Activated T-cell treated with anti-CD3 and anti-CD28 coated beads for 24 hours (primary cell): ENCODE data around the gene C2CD2.
"Not testable (repeated sequence)": the region's sequence is repeated elsewhere in the genome, so short reads cannot be mapped to it uniquely, and the experiment has no call there.

Source experiments
- DNase-seq: peaks from one replicate; pipeline ENCODE4 v3.0.0-alpha.2; 2020; ENCODE audit warnings: low read depth

The C2CD2 gene

DNA sequence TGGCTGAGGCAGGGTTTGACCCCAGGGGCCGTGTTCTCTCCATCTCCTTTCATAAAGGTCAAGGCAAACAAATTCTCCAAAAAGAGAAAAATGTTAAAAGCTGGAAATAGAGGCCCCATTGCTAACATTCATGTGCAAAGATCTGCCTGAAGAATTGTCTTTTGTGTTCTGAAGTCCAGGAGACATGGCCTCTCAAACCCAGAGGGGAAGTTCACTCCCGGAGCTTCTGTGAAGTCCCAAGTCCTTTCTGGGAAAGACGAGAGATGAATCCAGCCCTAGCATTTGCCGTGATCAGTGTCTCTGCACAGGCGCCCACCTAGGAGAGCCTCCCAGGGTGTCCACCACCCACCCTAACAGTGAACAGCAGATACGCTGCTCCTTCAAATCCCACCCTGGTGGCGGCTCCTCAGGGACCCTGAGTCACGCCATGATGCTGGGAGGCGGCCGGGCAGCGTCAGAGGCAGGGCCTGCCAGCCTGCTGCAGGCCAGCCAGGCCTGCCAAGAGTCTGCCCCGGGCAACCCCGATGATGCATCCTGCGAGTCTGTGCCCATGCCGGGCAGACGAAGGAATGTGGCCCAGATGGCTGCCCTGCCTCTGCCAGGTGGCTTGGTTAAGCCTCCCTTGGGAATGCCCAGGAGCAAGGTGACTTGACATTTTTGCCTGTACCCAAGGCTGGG is 5.2 kb upstream of the C2CD2 start:
- DNase-seq, result no peak

DNA sequence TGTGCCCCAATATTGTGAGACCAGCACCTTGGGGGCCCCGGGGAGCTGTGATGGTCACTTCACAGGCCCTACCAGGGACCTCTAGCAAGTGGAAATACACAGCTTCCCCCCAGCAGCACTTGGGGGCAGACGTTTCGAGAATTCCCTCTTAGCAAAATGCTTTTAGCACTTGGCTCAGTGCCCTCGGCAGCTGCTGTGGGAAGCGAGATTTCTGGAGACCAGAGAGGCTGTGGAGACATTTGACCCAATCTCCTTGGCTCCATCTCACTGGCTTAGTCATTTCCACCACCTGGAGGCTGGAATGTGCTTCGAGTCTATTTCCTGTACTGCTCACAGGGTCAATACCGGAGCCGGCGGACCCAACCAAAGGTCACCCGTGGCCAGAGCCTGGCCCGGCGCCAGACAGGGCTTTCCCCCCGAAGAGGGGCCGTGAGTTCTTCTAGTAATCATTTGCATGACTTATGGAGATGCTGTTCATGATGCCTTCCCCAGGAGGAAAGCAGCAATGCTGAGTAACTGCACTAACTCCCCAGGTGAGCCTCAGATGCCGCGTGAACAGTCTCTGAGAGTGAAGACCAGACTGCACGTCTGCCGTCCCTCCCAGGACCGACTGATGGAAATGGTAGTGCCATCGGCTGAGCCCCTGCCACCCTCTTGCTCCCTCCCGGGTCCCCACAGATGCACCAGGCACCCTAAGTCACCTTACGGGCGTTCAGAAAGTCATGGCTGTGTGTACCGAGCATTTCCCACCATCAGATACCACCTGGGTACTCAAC is 4.4 kb upstream of the C2CD2 start:
- DNase-seq, result no peak

DNA sequence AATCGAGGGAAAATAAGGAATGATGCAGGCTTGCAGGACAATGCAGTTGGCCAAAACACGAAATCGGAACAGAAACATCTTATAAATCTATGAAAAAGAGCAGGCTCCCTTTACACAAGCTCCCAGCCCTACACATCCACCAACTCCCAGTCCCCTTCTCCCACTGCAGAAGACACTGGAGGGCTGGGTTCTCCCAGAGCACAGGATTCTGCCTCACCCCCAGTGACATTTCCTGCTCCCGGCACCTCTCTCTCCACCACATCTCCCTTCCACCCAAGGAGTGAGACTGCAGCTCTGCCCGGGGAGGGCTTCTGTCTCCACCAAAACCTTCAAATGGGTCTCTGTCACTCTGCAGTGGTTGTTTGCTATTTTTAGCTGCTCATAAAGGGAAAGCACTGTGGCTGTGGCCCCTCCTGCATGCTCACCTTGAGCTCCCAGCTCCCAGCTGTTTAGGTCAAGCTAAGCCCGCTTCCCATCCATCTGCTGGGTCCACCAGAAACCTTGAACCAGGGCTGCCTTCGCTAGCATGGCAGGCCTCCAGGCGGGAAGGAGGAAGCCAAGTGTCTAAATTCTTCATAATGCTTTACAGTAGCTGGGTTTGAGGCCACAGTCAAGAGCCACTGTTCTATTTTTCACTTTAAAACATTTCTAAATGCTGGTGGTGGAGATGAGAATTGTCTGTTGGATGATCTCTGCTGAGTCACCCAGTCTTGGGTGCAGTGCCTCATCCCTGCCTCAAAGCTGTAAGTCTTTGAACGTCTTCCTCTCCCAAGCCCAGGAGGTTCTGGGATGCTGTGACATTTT is 3.3 kb upstream of the C2CD2 start:
- no peak for DNase-seq

DNA sequence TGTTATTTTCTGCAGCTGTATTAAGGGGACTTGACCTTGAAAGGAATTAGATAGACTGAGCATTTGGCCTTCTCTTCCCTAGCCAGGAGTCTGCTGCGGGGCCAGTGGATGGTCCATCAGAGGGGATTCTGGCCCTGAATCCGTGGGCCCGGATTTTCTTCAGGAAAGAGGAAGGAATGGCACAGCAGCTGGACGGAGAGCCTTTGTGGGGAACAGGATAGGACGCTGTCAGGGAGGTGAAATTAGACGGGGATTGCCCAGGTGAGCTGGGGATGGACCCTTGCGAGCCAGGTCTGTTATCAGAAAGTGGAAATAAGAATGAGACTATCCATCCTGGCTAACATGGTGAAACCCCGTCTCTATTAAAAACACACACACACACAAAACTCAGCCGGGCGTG is 1.7 kb upstream of the C2CD2 start:
- no peak for DNase-seq

DNA sequence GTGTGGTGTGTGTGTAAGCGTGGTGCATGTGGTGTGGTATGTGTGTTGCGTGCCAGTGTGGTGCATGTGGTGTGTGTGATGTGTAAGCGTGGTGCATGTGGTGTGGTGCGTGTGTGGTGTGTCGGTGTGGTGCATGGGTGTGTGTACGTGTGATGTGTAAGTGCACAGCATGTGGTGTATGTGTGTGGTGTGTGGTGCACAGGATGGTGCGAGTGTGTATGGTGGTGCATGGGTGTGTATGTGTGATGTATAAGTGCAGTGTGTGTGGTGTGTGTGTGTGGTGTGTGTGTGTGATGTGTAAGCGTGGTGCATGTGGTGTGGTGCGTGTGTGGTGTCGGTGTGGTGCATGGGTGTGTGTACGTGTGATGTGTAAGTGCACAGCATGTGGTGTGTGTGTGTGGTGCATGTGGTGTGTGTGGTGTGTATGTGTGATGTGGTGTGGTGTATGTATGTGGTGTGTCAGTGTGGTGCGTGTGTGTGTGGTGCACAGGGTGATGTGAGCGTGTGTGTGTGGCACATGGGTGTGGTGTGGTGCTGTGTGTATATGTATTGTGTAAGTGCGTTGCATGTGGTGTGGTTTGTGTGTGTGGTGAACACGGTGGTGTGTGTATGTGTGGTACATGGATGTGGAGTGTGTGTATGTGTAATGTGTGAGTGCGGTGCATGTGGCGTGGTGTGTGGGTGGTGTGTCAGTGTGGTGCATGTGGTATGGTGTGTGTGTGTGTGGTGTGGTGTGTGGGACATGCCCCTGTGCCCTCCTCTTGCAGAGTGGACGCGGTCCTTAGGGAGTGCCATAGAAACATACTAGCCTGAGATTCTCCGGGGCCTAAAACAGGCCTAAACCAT is 1.1 kb upstream of the C2CD2 start:
- DNase-seq, result no peak

DNA sequence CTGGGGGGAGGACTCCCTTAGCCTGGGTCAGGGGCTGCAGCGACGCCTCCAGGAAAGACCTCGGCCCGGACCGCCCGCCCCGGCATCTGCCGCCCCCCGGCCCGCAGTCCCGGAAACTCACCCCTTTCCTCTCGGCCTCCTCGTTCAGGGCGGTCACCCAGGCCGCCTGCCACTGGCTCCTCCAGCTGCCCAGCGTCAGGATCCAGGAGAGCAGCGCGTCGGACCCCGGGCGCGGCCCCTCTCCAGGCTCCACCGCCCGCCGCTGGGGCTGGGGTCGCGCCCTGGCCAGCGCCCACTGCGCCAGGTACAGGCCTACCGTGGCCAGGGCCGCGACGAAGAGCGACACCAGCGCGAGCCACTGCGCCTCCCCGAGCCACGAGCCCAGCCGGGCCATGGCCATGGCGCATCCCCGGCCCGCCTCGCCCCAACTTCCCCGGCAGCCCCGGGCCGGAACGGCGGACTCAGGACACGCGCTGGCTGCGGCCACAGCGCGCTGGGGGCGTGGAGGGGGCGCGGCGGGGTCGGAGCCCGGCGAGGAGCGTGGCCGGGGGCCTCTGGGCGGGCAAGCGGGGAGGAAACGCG is 478 bp downstream of the C2CD2 start:
- DNase-seq, result no peak

DNA sequence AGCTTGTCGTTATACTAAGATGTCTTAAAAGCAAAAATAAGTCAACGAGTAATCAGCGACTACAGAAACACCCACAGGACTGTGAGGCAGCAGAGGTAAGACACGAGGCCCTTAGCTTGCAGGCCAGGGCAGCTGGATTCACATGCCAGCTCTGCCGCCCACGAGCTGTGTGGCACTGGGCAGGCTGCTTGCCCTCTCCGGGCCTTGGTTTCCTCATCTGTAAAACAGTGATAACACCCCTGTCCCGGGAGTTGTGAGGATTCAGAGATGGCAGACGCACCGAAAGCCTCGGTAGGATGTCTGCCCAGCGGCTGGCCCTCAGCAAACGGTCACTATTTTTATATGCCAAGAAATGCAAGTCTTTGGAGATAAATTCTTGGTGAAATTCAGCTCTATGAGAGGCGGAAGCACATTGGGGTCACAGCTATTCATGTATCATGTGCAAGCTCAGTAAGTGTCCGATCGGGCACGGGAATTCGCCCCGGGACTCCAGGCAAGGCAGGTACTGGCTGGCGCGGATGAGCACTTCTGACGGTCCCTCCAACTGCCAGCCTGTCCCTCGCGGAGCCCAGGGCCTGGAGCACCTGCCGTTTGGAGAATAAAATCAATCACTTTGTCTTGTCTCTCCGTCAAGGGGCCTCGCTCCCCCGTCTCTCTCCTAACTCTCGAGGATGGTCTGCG is 1.1 kb downstream of the C2CD2 start:
- no peak for DNase-seq

DNA sequence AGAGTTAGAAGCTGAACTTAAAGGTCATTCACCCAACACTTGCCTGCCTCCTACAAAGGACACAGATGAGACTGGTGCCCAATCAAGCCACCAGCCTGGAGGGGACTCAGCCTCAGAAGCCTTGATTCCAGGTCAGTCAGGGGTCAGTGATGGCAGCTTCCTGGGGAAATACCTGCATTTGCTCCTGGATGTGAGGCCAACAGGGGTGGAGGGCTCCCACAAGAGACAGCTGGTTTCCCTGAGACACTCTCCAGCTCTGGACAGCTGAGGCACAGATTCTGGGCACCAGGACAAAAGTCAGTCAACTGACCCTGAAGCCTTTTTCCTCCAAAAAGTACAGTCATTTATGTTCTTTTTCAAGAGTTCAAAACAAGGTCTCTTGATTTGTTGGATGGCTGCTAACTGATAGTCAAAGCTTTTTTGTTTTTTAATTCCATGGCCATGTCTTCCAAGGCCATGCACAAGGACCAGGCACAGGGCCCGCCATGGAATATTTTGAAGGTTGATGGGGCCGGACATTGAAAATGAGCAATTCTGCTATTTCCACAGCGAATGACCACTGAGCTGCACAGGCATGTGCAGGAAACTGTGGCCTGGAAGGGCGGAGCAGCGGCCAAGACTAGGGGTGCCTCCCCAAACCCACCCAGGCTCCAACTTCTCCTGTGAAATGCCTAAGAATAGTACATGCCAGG is 1.8 kb downstream of the C2CD2 start:
- DNase-seq, result no peak

DNA sequence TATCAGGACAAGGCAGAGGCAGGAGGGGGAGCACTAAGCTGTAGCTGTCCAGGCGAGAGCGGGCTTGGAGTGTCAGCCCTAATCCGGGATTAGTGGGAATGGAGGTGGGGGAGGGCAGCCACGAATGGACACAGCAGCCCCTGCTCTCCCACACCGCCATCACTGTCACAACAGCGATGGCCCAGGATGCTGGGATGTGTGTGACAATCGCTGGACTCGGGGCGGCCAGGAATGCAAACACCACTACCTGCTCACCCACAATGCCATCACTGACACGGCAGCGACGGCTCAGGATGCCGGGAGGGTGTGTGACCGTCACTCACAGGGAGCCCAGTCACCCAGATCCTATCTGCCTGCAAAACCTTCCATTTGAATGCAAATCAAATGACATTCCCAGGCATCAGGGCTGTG is 2.9 kb downstream of the C2CD2 start:
- DNase-seq, result no peak

DNA sequence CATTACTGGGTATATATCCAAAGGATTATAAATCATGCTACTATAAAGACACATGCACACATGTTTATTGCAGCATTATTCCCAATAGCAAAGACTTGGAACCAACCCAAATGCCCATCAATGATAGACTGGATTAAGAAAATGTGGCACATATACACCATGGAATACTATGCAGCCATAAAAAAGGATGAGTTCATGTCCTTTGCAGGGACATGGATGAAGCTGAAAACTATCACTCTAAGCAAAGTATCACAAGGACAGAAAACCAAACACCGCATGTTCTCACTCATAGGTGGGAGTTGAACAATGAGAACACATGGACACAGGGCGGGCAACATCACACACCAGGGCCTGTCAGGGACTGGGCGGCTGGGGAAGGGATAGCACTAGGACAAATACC is 4.2 kb downstream of the C2CD2 start:
- not testable (repeated sequence) for DNase-seq

DNA sequence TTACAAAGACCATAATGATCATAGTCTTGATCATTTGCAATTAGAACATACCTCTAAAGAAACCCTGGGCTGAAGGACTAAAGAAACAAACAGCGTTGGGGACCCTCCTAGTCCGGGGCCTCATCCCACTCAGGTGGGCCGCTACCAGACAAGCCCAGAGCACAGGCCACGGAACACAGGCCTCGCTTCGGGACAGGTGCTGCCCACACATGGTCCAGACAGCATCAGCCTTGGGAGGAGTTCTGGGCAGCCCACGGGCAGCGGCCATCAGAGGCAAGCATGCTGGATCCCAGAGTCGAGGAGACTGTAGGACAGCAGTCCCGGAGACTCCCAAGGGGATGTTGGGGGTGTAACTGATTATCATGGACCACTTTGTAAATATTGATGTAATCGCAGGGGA is 4.9 kb downstream of the C2CD2 start:
- DNase-seq, result no peak

DNA sequence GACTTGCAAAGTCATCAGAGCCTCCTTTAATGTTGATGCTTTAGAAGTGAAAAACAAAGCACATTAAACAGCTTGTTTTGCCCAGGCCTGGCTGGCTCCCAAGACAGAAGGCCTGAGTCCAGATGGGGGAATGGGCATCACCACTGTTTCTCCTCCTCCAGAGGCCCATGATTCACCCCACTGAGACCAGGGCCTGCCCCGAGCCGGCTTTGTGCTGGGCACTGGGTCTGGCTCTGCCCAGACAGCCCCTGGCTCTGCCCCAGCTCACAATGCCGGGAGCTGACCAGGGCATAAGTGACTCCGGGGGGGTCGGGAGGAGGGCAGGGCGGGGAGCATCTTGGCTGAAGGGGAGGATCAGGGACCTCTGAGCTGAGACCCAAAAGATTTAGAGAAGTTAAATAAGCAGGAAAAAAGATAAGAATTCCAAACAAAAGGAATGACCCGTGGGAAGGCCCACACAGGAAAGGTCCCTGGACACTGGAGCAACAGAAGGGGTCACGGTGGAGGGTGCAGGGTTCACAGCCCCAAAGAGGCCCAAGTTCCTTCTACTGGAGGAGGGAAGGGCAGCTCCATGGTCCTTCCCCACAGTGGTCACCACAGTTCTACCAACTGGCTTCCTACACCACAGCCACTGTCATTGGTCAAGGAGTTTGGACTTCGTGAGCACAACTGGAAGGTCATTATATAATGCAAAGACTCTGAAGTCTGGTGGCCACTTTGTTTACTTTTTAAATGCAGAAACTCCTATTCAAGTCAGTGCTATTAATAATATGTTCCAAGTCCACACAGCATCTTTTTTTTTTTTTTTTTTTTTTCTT is 5.5 kb downstream of the C2CD2 start:
- no peak for DNase-seq

DNA sequence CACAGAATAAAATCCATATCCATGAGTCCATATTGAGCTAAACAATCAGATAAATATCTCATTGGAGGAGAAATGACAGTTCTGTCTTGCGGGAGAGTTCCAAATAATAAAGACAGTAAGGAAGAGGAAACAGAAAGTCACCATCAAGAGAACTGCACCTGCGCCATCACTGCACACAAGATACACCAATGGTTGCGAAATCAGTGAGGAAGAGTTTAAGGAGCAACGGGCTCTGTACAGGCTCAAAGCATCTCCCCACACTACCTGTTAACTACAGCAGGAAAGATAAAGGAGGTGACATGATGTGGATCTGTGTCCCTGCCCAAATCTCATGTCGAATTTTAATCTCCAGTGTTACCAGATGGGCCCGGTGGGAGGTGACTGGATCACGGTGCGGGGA is 7.8 kb downstream of the C2CD2 start:
- no peak for DNase-seq

DNA sequence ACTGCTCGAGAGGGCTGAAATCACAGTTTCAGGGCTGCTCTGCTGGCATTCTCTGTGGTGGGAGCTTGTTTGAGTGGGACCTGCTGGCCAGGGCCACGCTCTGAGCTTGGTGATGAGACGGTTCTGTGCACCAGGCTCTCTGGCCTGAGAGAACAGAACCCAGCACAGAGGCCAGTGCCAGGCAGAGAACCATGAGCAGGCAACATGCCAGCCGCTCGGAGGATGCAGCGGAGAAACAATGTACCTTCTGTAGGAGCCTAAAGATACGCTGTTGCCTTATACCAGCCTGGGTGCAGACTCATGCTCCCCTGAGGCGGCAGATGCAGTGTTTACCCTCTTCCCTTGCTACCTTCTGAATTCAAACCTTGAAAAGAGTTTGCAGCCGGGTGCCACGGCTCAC is 10.0 kb downstream of the C2CD2 start:
- DNase-seq, result no peak

DNA sequence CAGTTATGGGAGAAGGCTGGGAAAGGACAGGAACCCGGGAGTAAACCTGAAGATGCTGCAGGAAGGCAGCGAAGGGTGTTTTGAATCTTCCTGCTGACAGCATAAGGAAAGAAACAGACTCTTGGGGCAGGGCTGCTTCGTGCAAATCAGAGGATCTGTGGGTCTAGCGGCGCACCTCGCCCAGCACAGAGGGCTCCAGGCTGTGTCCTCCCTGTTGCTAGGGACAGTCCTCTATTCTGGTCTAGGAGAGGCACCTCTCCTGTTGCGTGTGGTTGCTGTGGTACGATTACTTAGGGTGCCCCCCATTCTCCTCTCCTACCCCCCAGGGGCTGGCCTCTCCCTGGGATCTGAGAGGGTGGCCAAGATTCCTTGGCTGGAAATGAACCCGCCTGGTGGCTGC is 11.4 kb downstream of the C2CD2 start:
- no peak for DNase-seq

DNA sequence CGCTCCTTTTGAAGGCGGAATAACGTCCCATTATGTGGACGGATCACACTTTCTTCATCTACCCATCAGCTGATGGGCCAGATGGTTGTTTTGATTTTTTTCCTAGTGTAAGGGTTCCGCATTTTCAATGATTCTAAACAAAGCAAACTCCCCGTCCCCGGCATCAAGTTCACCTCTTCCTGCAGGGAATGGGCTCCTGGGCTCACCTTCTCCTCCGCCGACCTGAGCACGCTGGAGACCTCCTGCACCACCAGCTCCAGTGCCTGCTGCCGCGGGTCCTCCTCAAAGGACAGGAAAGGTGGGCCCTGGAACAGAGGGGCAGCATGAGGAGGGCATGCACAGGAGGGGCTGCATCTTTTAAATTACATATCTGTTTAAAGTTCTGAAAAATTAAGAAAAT is 11.9 kb downstream of the C2CD2 start:
- no peak for DNase-seq

DNA sequence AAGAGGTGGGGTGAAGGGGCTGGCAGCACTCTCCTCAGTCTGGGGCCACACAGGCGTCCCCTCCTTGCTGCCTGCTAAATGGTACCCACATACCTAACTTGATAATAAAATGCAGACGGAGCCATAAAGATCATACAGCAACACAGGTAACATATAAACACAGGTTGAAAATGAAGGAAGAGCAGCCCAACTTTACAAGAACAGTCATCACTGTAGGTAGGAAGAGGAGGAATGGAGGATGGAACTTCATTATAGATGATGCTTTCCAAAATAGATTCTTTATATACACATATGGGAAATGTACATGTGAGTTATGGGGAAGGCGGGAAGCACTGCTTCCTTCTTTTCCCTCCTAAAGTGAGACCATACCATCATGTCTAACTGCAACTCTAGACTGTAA is 13.4 kb downstream of the C2CD2 start:
- DNase-seq, result no peak

DNA sequence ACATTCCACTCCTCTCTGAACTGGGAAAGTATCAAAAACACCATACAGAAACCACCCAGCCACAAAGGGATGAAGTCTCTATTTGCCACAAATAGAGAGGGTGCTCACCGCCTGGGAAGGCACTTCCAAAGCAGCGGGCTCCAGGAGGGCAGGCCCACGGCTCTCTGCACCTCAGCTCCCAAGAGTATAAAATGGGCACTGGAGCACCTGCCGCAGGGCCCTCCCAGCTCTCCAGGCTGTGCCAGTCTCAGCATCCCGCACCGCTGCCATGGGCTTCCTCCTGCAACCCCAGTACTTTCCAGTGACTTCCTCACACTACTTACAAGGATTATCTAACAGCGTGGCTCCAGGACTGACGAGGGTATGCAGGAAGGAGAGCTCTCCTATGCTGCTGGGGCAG is 14.4 kb downstream of the C2CD2 start:
- no peak for DNase-seq

DNA sequence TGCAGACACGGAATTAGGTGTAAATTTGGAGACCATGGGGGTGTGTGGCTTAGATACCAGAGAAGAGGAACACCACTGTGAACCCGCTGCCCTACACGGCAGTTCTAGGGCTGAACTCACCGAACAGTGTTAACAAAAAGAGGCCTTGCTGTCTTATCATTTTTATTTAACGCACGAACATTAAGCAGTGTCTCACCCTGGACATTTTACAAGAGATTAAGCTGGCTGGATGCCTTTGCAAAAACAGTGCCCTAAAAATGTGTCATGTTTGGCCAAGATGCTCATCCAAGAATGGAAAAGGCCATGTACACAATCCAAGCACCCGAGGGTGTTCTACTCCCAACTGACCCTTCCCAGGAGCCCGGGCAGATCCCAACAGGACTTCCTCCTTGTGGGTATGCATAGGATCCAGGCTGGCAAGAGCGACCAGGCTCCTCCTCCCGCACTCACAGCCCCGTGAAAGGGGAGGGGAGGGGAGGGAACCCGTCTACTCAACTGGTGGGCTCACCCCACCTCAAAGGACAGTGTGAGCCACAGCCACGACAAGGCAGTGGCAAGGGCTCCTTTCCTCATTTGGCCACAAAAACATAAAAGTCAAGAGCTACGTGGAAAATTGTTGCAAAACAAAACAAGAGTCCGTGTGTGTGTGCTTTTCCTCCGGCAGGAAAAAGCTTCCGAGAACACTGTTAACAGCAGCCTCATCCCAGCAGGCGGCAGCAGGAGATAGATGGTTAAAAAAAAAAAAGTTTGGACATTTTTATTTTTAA is 20.3 kb downstream of the C2CD2 start:
- DNase-seq, result no peak
